ENCODE results near the gene ZNF32.

The ZNF32 gene

DNA sequence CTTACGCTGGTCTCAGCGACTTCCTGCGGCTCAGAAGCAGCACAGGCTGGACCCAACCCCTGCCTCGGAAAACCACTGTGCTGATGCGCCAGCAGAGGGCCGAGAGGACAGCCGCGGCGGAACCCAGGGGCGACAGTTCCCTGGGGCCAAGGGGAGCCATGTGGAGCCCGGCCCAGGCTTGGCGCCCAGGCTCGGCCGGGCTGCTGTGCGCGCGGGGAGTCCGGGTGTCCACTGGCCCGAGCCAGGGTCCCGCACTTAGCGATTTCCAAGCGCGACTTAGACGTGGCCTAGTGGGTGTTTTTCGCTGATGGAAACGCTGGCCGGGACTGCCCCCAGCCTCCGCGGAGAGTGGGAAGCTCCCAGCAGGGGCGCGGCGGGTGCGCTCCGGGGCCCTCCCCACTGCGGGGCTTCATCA is 18.6 kb upstream of the ZNF32 start:
- TF ChIP-seq, protein P1, sequence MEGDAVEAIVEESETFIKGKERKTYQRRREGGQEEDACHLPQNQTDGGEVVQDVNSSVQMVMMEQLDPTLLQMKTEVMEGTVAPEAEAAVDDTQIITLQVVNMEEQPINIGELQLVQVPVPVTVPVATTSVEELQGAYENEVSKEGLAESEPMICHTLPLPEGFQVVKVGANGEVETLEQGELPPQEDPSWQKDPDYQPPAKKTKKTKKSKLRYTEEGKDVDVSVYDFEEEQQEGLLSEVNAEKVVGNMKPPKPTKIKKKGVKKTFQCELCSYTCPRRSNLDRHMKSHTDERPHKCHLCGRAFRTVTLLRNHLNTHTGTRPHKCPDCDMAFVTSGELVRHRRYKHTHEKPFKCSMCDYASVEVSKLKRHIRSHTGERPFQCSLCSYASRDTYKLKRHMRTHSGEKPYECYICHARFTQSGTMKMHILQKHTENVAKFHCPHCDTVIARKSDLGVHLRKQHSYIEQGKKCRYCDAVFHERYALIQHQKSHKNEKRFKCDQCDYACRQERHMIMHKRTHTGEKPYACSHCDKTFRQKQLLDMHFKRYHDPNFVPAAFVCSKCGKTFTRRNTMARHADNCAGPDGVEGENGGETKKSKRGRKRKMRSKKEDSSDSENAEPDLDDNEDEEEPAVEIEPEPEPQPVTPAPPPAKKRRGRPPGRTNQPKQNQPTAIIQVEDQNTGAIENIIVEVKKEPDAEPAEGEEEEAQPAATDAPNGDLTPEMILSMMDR (IDR thresholded peaks at IDR 0.05; ENCODE audit: low read depth, low read length): peak; percentile 53
- peak; percentile 33 to 44 for DNase-seq (ENCODE audit: low read depth in 2 of 2)
- H3K4me3 ChIP-seq (replicated peaks in 1 of 2; ENCODE audit: low read depth in 2 of 2, low read length in 2 of 2): peak overlapping the region in 1 of 2 donors; percentile 28

DNA sequence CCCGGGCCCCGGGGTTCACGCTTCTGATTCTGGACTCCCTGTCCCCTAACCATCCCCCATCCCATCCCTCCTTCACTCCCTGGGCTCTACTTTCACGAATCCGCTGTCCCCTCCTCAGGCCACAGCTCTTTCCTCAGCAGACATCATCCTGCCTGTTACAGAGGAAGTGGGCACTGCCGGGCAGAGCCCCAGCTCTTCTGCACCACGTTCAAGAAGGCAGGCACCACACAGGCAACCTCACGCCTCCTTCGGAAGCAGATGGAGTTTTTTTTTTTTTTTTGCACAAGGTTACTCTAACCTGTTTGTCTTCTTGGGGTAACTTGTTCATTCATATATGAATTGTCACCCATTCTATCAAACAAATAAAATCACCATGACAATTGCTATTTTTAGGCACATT is 17.9 kb upstream of the ZNF32 start:
- TF ChIP-seq, protein P1 (IDR thresholded peaks at IDR 0.05; ENCODE audit: low read depth, low read length): no peak
- DNase-seq (ENCODE audit: low read depth in 2 of 2): no peak
- no peak overlapping the region for H3K4me3 ChIP-seq (replicated peaks in 1 of 2; ENCODE audit: low read depth in 2 of 2, low read length in 2 of 2)

DNA sequence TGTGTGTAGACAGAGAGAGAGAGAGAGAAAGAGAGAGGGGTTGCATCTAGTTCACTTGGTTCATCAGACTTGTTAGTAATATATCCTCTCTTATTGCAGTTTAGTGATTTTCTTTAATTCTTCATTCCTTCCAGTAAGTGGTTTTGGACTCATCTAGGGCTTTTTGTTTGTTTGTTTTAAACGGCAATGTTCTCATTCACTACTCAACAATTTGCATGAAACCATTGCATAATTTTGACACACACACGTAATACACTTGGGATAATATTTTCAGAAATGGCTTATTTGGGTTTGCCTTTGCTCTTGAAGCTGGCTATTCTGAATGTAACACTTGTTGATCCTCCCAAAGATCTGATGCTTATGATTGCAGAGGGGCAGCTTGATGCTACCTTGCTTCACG is 16.4 kb upstream of the ZNF32 start:
- DNase-seq (ENCODE audit: low read depth in 2 of 2): no peak
- no peak overlapping the region for H3K4me3 ChIP-seq (replicated peaks in 1 of 2; ENCODE audit: low read depth in 2 of 2, low read length in 2 of 2)
- TF ChIP-seq, protein P1 (IDR thresholded peaks at IDR 0.05; ENCODE audit: low read depth, low read length): no peak

DNA sequence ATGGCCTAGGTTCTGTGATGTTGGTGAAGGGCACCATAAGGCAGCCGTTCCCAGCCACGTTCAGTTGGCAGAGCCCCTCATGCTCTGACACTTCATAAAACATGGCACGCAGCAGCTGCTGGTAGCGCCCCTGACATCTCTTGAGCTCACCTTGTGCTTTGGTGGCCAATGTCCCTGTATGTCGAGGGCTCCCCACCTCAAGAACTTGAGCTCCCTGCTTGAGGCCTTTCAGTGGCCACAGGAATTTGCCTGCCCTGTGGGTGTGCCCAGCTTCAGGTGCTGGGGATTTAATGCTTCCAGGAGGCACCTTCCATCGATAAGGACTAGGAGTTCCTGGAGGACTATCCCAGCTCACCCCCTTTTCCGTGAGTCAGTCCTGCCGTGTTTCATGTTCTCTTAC is 9.5 kb upstream of the ZNF32 start:
- no peak for DNase-seq (ENCODE audit: low read depth in 2 of 2)
- TF ChIP-seq, protein P1 (IDR thresholded peaks at IDR 0.05; ENCODE audit: low read depth, low read length): no peak
- no peak overlapping the region for H3K4me3 ChIP-seq (replicated peaks in 1 of 2; ENCODE audit: low read depth in 2 of 2, low read length in 2 of 2)

DNA sequence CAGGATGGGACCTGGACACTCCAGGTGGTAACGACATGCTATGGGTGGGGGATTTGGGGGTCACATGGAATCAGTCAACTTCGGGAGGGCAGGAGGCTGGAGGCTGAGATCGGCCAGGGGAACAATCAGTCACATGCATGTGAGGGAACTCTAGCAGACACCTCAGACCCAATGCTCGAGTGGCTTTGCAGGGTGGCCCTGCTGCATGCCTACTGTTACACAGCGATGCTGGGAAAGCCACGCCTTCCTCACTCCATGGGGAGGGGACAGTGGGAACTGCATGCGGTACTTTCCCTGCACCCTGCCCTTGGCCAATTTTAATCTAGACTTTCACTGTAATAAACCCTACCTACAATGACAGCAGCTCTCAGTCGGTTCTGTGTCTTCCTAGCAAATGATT is 6.6 kb upstream of the ZNF32 start:
- H3K4me3 ChIP-seq (replicated peaks in 1 of 2; ENCODE audit: low read depth in 2 of 2, low read length in 2 of 2): no peak overlapping the region
- no peak for DNase-seq (ENCODE audit: low read depth in 2 of 2)
- TF ChIP-seq, protein P1 (IDR thresholded peaks at IDR 0.05; ENCODE audit: low read depth, low read length): no peak

DNA sequence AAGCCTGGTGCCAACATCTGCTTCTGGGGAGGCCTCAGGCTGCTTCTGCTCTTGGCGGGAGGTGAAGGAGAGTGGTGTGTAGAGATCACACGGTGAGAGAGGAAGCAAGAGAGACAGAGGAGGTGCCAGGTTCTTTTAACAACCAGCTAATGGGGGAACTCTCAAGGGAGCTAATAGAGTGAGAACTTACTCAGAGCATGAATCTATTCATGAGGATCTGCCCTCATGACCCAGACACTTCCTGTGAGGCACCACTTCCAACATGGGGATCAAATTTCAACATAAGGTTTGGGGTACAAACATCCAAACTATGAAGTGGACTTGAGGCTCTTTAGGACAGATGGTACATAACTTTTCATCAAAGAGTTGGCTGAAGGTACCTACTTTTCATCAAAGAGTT is 5.1 kb upstream of the ZNF32 start:
- peak in 1 of 2 donors; percentile 53 for DNase-seq (ENCODE audit: low read depth in 2 of 2)
- TF ChIP-seq, protein P1 (IDR thresholded peaks at IDR 0.05; ENCODE audit: low read depth, low read length): no peak
- no peak overlapping the region for H3K4me3 ChIP-seq (replicated peaks in 1 of 2; ENCODE audit: low read depth in 2 of 2, low read length in 2 of 2)

DNA sequence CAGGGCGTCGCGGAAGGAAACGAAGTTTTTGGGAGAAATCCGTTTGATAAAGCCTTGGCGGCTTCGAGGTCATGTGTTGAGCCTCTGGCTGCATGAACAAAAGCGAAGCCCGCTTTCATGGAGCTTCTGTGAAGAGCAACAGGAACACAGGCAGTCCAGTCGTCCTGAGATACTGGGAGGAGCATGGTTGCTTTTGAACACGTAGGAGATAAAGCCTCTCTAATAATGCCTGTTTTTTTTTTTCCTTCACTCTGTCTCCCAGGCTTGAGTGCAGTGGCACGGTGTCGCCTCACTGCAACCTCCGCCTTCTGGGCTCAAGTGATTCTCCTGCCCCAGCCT is 473 bp upstream of the ZNF32 start:
- peak overlapping the region; percentile 55 to 64 for H3K4me3 ChIP-seq (replicated peaks in 1 of 2; ENCODE audit: low read depth in 2 of 2, low read length in 2 of 2)
- TF ChIP-seq, protein P1 (IDR thresholded peaks at IDR 0.05; ENCODE audit: low read depth, low read length): no peak
- no peak for DNase-seq (ENCODE audit: low read depth in 2 of 2)
